Tibial nerve (tissue), 4 donors: ENCODE data around the gene ALDH3B1.
"Not testable (repeated sequence)": the region's sequence is repeated elsewhere in the genome, so short reads cannot be mapped to it uniquely, and the experiment has no call there.

Source experiments
- CTCF ChIP-seq, 5 experiments: fragments of 200-600 bp in 3 of 5; fragments of 450-650 bp in 2 of 5; sonication (generic) in 3 of 5; IDR thresholded peaks; one replicate each; pipeline ENCODE4 v1.5.1; 2016 to 2019; ENCODE audit warnings: antibody characterized with exemption in 5 of 5, mild to moderate bottlenecking in 3 of 5, moderate library complexity in 2 of 5
- EP300 ChIP-seq, 2 donors: sonication (generic); formaldehyde crosslinking; IDR thresholded peaks; one replicate each; pipeline ENCODE4 v1.6.1; 2017; ENCODE audit warnings: antibody characterized with exemption in 2 of 2, mild to moderate bottlenecking in 1 of 2

GRCh38 chr11:67974746-67975145 lies 35.4 kb upstream of the ALDH3B1 start:
- TF ChIP-seq EP300, CTCF (IDR thresholded peaks at IDR 0.05): not testable (repeated sequence)
